HCT116 (cell line): Measurements from ENCODE around the gene UCP2.

Source experiments
- EZH2 ChIP-seq: fragments of 200-600 bp; sonication (generic); IDR thresholded peaks from 2 replicates; pipeline ENCODE4 v1.6.1; 2017; ENCODE audit warnings: antibody characterized with exemption, mixed run types
- EZH2phosphoT487 ChIP-seq: fragments of 200-600 bp; IDR thresholded peaks from 2 replicates; pipeline ENCODE4 v1.6.1; 2018; ENCODE audit warnings: antibody characterized with exemption, borderline replicate concordance
- POLR2A ChIP-seq: IDR thresholded peaks from 2 replicates; pipeline ENCODE4 v1.7.0; 2011; ENCODE audit warnings: borderline replicate concordance; ENCODE audit not compliant: insufficient read depth, insufficient read length; ENCODE audit errors: extremely low read depth
- RAD21 ChIP-seq: IDR thresholded peaks from 2 replicates; pipeline ENCODE4 v1.6.1; 2012; ENCODE audit warnings: low read depth, mild to moderate bottlenecking
- TF ChIP-seq, protein P1 (sequence below), 3 experiments: fragments of 200-600 bp in 1 of 3; sonication (generic) in 1 of 3; IDR thresholded peaks in 2 of 3; conservative IDR thresholded peaks in 1 of 3; 2 replicates each; pipeline ENCODE4 v1.5.1; 2012 to 2017; ENCODE audit warnings: low read depth in 2 of 3, low read length in 2 of 3, antibody characterized with exemption in 1 of 3, borderline replicate concordance in 1 of 3, control low read depth in 1 of 3, mild to moderate bottlenecking in 1 of 3, mixed read lengths in 1 of 3, mixed run types in 1 of 3, moderate library complexity in 1 of 3; ENCODE audit not compliant: insufficient read depth in 1 of 3

DNA sequence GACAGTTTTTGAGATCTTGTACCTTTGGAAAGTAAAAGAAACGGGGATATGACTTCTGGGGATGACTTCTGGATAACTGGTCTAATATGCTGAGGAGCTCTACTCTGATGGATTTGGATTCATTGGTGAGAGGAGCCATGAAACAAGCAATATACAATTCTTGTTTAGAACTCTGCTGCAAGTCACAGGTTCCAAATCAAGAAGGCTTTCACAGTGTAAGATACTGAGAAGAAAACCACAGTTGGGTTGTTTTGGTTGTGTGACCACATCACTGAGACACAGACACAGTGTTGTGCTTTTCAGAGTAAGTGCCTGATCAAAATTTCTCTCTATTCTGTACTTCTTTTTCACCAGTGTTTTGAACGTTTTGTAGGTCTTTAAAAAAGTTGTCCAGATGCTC lies 13.1 kb upstream of the UCP2 start:
- TF ChIP-seq, protein P1, sequence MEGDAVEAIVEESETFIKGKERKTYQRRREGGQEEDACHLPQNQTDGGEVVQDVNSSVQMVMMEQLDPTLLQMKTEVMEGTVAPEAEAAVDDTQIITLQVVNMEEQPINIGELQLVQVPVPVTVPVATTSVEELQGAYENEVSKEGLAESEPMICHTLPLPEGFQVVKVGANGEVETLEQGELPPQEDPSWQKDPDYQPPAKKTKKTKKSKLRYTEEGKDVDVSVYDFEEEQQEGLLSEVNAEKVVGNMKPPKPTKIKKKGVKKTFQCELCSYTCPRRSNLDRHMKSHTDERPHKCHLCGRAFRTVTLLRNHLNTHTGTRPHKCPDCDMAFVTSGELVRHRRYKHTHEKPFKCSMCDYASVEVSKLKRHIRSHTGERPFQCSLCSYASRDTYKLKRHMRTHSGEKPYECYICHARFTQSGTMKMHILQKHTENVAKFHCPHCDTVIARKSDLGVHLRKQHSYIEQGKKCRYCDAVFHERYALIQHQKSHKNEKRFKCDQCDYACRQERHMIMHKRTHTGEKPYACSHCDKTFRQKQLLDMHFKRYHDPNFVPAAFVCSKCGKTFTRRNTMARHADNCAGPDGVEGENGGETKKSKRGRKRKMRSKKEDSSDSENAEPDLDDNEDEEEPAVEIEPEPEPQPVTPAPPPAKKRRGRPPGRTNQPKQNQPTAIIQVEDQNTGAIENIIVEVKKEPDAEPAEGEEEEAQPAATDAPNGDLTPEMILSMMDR (IDR thresholded peaks at IDR 0.05 in 2 of 3, conservative IDR thresholded peaks at IDR 0.05 in 1 of 3; ENCODE audit: borderline replicate concordance in 1 of 3, insufficient read depth in 1 of 3, low read depth in 2 of 3, low read length in 2 of 3): no peak
- TF ChIP-seq RAD21 (no peak), EZH2 (no peak), EZH2phosphoT487 (no peak), POLR2A (no peak)
